B cell (primary cell): Measurements from ENCODE around the gene FAM120A.

ENCODE experiments used
- CTCF ChIP-seq: fragments of 200-600 bp; IDR thresholded peaks from one replicate; pipeline ENCODE4 v1.8.0; 2022; ENCODE audit warnings: antibody characterized with exemption, mild to moderate bottlenecking
- EZH2 ChIP-seq: IDR thresholded peaks from 2 replicates; pipeline ENCODE4 v1.6.1; 2012; ENCODE audit warnings: borderline replicate concordance, low read depth, mild to moderate bottlenecking, moderate library complexity, low read length; ENCODE audit not compliant: insufficient read depth, poor library complexity, severe bottlenecking

- no peak for TF ChIP-seq EZH2
- TF ChIP-seq CTCF = no peak
These were observed 98.1 kb downstream of the FAM120A start for GRCh38 chr9:93549611-93550010.
